HG02970 (cell line): ENCODE measurements around the gene SLC45A1.

ENCODE experiments used
- ATAC-seq: cut with Tn5 transposase; IDR thresholded peaks from one replicate; pipeline ENCODE4 v1.9.1; 2021; ENCODE audit warnings: mild to moderate bottlenecking, moderate library complexity, moderate number of reproducible peaks; ENCODE audit not compliant: unreplicated experiment, low FRiP score

The SLC45A1 gene

DNA sequence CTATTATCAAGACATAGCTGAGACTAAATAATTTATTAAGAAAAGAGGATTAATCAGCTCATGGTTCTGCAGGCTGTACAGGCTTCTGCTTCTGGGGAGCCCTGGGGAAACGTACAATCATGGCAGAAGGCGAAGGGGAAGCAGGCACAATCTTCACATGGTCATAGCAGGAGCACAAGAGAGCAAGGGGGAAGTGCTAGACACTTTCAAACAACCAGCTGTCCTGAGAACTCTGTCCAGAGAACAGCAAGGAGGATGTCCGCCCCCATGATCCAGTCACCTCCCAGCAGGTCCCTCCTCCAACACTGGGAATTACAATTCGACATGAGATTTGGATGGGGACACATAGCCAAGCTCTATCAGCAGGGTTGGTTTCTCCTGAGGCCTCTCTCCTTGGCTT is 10.3 kb upstream of the SLC45A1 start:
- ATAC-seq = no peak

- ATAC-seq = no peak
These were observed 6.7 kb upstream of the SLC45A1 start for GRCh38 chr1:8311068-8311718.

DNA sequence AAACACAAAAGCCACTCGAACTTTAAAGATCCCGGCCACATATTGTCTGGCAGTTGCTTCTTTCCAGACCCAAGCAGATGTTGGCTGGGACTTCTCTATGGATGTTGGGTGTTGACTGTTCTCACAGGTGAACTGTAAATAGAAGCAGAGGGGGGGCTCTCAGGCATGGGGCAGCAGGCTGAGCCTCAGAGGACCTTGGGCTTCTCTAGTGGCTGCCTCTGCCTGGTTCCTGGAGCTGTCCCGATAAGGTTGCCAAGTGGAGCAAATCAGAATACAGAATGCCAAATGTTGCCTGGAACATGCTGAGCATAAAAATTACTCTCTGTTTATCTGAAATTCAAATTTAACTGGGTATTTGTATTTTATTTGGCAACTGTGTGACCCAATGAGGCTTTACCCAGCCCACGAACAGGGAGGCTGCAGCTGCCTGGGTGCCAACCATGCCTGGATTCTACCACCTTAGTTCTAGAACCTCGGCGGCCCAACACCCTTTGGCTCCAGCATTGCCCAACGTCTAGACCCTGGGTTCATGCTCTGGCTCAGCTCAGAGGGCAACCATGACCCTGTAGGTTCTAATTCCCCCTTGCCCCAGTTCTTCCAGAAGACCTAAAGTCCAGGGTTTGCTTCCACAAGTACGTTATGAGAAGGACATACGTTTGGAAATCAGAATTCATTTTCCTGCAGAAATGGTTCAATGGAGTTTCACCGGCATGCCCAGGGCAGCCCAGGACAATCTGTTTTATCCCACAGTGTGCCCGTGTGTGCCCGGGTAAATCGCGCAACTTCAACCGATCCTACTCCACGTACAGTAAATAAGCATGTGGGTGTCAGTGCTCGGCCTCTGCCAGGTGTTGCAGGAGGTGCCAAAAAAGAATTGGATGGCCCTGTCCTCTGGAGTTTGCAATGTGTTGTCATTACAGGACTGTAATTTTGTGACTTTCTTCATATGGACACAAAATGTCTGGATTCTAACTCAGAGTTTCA is 5.4 kb upstream of the SLC45A1 start:
- no peak for ATAC-seq

- ATAC-seq = no peak
These were observed 4.7 kb upstream of the SLC45A1 start for GRCh38 chr1:8313231-8313630.

DNA sequence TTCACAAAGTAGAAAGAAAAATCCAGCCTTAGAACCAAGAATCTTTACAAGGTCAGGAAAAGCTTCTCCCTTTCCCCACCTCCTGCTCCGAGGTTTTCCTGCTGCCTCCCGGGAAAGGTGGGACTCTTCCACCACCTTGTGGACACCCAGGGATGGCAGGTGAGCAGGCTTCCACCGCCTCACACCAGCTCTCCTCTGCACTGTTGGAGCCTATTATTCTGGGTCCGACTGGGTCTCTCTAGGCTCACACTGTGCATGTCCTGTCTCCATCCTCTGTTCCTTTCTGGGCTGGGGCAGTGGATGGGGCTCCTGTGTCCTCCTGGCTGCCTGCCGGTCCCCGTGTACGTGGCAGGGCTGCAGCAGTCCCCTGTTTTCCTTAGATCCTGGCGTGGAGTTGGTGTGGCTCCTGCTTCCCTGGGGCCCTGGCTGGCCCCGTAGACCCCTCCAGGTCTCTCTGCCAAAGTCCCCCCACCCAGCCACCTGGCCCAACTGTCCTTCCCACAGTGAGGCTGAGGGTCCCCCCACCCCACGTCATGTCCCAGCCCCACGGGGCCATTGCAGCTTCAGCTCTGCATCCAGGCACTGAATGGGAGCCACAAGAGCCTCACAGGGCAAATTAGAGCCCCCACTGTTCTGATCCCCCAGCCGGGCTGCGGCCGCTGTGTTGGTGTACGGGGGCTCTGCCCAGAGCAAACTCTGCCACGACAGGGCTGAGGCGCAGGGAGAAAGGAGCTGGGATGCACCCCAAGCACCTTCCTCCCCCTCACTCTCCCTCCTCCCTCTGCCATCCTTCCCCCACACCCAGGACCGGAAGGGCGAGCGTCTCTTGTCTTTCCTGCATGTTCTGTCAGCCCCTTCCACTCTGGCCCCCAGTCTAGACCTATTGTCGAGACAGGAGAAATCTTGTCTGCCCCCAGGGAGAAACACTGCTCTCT is 3.3 kb upstream of the SLC45A1 start:
- no peak for ATAC-seq

GRCh38 chr1:8315573-8316475 is 2.1 kb upstream of the SLC45A1 start:
- ATAC-seq = no peak

GRCh38 chr1:8318436-8318835 is 522 bp downstream of the SLC45A1 start:
- ATAC-seq = no peak

DNA sequence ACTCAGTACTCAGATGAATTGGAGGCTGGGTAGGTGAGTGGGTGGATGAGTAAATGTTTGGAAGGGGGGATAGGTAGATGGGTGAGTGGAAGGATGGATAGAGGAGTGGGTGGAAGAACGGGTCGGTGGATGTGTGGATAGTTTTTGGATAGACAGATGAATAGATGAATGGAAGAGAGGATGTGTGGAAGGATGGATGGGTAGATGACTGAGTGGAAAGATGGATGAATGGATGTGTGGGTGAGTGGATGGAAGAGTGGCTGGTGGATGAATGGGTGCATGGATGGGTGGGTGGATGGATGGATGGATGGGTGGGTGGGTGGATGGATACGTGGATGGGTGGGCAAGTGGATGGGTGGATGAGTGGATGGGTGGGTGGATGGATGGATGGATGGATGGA is 3.7 kb downstream of the SLC45A1 start:
- ATAC-seq = no peak

DNA sequence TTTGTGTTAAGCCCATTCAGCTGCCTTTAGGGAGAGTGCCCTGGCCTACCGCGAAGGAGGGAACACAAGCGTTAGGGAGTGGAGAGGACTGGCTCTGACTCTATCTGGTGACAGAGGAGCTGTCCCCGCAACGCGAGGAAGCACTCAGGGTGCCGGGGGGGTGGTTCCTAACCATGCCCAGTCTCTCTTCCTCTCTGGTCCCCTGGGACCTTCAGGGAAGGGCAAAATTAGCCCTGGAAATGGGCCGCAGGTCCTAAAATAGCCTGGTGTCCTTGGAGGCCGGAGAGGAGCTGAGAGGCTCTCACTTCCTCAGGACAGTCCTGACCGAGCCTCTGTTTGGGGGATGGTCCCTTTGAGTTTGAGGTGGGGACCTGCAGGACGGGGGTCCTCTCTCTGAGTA is 5.8 kb downstream of the SLC45A1 start:
- no peak for ATAC-seq

DNA sequence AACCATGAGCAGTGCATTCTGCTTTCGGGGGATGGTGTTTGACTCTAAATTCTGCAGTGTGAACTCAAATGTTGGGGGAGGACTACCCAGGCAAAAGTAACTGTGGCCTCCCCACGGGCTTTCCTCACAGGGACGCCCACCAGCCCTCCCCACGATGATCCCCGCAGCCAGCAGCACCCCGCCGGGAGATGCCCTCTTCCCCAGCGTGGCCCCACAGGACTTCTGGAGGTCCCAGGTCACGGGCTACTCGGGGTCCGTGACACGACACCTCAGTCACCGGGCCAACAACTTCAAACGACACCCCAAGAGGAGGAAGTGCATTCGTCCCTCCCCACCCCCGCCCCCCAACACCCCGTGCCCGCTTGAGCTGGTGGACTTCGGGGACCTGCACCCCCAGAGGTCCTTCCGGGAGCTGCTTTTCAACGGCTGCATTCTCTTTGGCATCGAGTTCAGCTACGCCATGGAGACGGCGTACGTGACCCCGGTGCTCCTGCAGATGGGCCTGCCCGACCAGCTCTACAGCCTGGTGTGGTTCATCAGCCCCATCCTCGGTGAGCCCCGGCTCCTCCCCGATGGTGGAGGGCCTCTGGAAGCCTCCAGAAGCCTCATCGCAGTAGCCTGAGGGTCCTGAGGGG is 6.4 kb downstream of the SLC45A1 start:
- ATAC-seq = no peak

GRCh38 chr1:8325771-8326170 is 7.9 kb downstream of the SLC45A1 start:
- ATAC-seq = no peak

- no peak for ATAC-seq
These were observed 8.4 kb downstream of the SLC45A1 start for GRCh38 chr1:8326265-8326664.

DNA sequence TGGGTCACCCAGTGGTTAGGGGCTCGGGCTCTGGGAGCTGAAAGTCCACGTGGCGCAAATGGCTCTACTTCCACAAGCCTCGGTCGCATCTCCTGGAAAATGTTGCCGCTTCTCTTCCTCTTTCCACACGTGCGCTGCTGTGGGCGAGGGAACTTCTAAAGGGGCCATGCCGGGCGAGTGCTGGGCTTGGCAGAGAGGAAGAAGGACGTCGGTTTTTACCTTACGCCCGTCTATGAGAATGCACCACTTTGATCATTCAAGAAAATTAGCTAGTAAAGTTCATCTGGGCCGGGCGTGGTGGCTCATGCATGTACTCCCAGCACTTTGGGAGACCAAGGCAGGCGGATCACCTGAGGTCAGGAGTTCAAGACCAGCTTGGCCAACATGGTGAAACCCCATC is 10.4 kb downstream of the SLC45A1 start:
- no peak for ATAC-seq

GRCh38 chr1:8329439-8329838 is 11.5 kb downstream of the SLC45A1 start:
- no peak for ATAC-seq

DNA sequence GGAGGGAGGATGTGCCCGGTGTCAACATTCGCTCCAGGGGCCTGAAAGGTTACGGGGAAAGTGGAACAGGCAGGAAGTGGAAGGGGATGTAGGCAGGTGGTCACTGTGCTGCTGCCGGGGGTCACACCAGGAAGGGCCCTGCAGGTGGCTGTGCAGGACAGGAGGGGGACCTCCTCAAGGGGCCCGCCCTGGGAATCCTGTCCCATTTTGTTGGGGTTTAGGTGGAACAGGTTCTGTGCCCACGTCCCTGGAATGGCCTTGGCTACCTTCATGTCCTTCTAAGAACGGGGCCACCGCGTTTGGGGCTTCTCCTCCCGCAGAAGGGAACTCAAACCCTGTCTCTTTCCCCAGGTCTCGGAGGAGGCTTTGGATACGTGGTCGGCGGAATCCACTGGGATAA is 11.9 kb downstream of the SLC45A1 start:
- ATAC-seq = no peak

- ATAC-seq = no peak
These were observed 12.6 kb downstream of the SLC45A1 start for GRCh38 chr1:8330271-8331125.

DNA sequence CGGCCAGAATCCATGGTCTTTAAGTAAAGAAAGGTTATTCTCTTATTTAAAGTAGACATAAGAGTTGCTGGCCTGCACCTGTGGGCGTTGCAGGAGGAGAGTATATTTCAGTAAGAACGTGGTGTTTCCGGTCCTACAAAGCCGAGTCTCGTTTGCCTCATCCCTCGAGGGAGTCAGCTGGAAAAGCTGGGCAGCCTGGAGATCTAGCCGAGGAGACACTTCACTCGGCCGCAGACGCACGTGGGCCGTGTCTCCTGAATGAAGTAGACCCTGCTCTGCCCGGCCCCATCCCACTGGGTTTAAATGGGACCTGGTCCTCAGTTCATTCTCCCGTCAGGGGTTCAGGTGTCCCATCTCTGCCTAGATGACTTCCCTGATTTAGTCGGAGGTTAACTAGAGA is 14.9 kb downstream of the SLC45A1 start:
- no peak for ATAC-seq

- no peak for ATAC-seq
These were observed 15.5 kb downstream of the SLC45A1 start for GRCh38 chr1:8333246-8333987.
